C4-2B (cell line): ENCODE results near the gene DLGAP4.

Source experiments
- ZFX ChIP-seq: fragments of 450-650 bp; IDR thresholded peaks from 2 replicates; pipeline ENCODE4 v1.6.1; 2017
- TF ChIP-seq, protein P1 (sequence below): fragments of 450-650 bp; conservative IDR thresholded peaks from 2 replicates; pipeline ENCODE4 v1.5.1; 2017; ENCODE audit warnings: mild to moderate bottlenecking

DNA sequence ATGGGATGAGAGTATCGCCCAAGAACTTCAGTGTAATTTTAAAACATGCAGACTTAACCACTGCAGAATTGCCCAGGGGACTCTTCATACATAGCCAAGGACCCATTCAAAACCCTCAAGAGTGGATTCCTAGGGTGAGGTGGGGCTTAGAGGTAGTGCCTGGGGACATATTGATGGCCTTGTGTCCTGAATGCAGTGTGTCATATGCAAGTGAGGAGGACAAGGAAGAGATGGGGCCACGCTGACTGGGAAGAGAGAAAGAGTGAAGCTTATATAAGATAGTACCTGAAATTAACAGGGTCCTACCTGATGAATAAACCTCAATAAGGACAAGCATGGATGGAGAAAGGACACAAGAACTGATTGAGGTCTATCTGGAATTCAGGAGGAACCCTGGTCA lies 249.1 kb downstream of the DLGAP4 start:
- TF ChIP-seq, protein P1, sequence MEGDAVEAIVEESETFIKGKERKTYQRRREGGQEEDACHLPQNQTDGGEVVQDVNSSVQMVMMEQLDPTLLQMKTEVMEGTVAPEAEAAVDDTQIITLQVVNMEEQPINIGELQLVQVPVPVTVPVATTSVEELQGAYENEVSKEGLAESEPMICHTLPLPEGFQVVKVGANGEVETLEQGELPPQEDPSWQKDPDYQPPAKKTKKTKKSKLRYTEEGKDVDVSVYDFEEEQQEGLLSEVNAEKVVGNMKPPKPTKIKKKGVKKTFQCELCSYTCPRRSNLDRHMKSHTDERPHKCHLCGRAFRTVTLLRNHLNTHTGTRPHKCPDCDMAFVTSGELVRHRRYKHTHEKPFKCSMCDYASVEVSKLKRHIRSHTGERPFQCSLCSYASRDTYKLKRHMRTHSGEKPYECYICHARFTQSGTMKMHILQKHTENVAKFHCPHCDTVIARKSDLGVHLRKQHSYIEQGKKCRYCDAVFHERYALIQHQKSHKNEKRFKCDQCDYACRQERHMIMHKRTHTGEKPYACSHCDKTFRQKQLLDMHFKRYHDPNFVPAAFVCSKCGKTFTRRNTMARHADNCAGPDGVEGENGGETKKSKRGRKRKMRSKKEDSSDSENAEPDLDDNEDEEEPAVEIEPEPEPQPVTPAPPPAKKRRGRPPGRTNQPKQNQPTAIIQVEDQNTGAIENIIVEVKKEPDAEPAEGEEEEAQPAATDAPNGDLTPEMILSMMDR: no peak
- TF ChIP-seq ZFX: no peak
